Uterus (tissue), 2 donors: ENCODE measurements around the gene STK11IP.
"Not testable (repeated sequence)": the region's sequence is repeated elsewhere in the genome, so short reads cannot be mapped to it uniquely, and the experiment has no call there.

Experiments used
- CTCF ChIP-seq, 4 experiments: fragments of 200-600 bp in 2 of 4; fragments of 450-650 bp in 2 of 4; sonication (generic) in 2 of 4; IDR thresholded peaks; one replicate each; pipeline ENCODE4 v1.5.1; 2016 to 2019; ENCODE audit warnings: antibody characterized with exemption in 4 of 4, mild to moderate bottlenecking in 2 of 4, moderate library complexity in 1 of 4
- POLR2A ChIP-seq, 2 donors: fragments of 450-650 bp; IDR thresholded peaks; one replicate each; pipeline ENCODE4 v1.6.1; 2016; ENCODE audit warnings: antibody characterized with exemption in 2 of 2, mild to moderate bottlenecking in 1 of 2, moderate library complexity in 1 of 2

GRCh38 chr2:219651656-219652055, 54.0 kb downstream of the STK11IP start:
- not testable (repeated sequence) for TF ChIP-seq CTCF, POLR2A (IDR thresholded peaks at IDR 0.05)
